Measurements from ENCODE around the gene DOLPP1. TPM values are rescaled to one million over a fixed set of nuclear protein-coding genes. Genes with fewer than 3 reads are reported as not detected.
A peak's percentile ranks its signal among the peaks of the same experiment; 100 is the strongest.
"Not testable (repeated sequence)": the region's sequence is repeated elsewhere in the genome, so short reads cannot be mapped to it uniquely, and the experiment has no call there.

Gene DOLPP1, protein sequence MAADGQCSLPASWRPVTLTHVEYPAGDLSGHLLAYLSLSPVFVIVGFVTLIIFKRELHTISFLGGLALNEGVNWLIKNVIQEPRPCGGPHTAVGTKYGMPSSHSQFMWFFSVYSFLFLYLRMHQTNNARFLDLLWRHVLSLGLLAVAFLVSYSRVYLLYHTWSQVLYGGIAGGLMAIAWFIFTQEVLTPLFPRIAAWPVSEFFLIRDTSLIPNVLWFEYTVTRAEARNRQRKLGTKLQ
- total RNA-seq (2014; rRNA removed; shearing (Covaris generic)), result 11.6 and 12.4 TPM in 2 replicates

DNA sequence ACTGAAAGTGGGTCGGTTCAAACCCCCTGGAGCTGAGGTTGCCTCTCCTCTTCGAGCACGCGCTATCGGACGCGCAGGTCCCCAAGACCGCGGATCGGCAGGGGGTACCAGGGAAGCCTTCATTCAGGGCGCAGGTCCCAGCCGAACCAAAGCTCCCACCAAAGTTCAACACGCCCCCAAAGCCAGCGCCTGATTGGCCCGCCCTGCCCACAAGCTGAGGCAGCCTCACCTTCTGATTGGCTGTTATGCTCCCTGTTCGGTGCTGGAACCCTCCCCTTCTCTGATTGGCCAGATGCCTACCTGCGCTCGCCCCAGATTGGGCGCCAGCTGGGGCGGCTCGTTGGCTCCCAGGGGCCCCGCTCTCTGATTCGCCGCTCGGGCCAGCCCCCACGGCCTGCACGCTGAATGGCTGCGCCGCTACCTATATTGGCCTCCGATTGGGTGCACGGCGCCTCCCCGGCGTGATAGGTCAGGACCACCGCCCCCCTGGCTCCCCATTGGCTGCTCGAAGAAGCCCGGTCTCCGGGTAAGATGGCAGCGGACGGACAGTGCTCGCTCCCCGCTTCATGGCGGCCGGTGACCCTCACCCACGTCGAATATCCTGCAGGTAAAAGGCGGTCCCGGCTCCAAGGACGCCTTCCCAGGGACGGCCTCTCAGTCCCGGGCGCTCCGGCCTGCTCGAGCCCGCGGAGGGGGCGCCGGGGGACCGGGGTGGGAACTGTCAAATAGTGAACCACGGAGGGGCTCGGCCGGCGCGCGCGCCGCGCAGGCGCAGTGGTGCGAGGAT, at the start of gene DOLPP1:
DOLPP1 (plus strand) TSS at position 511 of the 787 bp plus-strand sequence; CDS start at position 532, 21 bp downstream.
- DNase-seq (ENCODE audit: low read depth), result peak; percentile 98

DNA sequence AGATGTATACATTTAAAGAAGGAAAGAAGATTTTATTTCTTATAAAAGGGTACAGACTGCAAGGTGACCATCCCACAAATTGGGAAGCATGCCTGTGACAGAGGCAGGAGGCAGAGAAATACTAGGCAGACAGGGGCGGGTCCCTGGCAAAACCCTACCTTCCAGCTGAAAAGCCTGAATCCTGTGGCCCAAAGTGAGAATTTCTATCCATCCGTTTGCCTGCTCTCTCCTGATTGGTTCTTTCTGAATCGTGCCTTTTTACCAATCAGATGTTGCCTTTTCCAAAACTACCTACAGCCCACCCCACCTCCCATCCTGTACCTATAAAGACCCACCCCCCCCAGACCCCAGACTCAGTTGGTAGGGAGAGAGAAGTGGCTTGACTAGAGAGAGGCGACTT, 49.4 kb upstream of the DOLPP1 start:
- no peak for DNase-seq (ENCODE audit: low read depth)

DNA sequence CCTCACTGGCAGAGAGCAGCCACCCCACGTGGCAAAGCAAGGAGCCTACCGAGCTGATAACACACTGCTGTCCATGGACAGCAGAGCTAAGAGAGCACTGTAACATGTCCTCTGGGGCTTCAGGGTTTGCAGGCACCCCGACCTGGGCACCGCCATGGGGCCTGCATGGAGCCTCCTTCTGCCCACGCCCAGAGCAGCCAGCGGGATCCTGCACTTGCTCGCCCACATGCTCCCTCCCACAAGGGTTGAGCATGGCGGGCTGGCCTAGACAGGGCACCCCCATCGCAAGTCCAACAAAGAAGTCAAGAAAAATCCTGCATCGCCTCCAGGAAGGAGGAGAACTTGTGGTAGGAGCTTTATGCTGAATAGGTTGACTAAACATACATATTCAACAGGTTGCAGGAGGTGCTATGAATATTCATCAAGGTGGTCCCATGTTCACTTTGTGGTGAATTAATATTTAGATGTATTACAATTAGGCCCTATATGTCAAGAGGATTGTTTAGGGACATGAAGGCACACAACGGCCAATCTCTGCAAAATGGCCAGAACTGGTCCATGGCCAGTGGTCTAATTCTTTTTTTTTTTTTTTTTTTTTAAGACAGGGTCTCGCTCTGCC, 48.3 kb upstream of the DOLPP1 start:
- no peak for DNase-seq (ENCODE audit: low read depth)

DNA sequence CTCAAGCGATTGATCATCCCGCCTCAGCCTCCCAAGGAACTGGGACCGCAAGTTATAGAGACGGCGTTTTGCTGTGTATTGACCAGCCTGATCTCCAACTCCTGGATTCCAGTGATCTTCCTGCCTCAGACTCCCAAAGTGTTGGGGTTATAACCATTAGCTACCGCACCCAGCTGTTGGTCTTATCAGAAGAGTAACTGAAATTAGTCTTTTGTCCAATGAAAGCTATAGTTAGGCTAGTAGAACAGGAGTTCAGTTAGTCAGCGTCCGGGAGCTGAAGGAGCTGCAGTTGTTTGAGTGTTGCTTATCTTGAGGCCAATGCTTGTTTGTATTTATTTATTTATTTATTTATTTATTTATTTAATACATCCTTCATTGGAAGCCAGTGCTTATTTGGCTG, 47.7 kb upstream of the DOLPP1 start:
- DNase-seq (ENCODE audit: low read depth), result no peak

DNA sequence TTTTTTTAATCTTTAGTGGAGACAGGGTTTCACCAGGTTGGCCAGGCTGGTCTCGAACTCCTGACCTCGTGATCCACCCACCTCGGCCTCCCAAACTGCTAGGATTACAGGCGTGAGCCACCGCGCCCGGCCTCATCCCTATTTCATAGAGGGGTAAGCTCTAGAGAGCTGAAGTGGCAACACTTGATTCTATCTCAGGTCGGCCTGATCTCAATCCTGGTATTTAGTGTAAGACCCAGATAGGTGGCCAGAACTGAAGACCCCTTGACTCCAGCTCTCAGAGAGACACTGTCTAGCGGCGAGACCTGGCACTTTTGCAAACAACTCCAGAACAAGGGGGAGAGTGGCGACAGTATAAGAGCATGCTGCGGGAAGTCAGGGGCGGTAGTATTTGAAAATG, 45.1 kb upstream of the DOLPP1 start:
- not testable (repeated sequence) for DNase-seq (ENCODE audit: low read depth)

DNA sequence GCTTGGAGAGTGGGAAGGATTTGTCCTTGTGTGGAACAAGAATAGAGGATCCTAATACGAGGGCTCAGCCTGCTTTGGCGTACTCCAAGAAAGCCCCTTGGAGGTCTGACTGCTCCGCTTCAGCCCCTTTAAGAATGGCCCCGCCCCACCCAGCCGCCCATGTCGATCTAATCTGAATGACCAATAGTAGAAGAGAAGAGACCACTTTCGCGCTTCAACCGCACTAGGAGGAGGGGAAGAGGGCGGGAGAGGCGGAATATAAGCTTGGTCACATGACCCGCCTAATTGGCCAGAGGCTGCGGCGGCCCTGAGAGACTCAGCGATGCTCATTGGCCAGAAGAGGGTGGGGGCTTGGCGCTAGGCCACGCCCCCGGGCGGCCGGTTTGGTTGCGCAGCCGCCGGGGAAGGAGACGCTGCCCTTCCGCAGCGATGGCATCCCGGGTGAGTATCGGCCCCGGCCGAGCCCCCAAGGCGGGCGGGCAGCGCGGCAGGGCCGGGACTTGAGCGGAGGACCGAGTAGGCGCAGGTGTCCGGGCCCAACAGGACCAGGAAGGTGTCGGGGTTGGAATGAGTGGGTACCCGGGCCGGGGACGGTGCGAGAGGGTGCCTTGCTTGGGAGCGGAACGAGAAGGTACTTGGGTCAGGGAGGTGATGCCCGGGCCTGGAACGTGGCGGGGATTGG, 44.5 kb upstream of the DOLPP1 start, which contains the start of gene MIGA2:
MIGA2 (plus strand) TSS at position 386 of the 682 bp plus-strand sequence. CDS start 3,969 bp downstream, outside the sequence.
- DNase-seq (ENCODE audit: low read depth), result peak; percentile 99

DNA sequence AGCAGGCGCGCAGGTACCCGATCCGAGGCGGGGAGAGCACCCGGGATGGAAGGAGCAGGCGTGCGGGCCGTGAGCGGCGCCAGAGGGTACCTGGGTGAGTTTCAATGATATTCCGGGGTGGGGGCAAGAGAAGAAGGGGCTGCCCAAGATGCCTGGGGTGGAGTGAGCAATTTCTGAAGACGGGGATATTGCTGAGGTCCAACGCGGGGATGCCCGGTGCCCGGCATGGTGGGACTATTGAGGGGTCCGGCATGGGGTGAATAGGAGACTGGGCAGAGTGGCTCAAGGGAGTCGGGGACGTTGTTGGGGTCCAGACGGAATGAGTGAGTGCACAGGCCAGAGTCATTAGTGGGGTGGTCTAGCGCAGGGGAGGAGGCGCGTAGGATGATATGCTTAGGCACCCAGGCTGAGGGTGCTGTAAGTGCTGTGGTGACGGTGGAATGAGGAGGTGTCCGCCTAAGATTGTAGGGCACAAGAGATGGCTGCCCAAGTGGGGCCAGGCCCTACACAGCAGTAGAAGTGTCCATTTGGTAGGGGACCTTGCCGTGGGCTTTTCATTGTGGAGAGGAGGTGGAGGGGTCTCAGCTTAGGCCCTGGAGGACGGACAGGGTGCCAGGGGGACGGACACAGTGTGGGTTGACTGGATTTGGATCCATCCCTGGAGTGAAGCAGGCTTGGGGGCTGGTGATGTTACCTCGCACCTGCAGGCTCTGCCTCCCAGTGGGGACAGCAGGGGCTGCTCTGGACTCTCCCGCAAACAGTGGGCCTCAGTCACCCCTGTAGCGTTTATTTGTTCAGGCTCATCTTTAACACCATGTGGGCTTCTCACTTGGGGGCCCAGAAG, 43.8 kb upstream of the DOLPP1 start:
- DNase-seq (ENCODE audit: low read depth), result no peak

DNA sequence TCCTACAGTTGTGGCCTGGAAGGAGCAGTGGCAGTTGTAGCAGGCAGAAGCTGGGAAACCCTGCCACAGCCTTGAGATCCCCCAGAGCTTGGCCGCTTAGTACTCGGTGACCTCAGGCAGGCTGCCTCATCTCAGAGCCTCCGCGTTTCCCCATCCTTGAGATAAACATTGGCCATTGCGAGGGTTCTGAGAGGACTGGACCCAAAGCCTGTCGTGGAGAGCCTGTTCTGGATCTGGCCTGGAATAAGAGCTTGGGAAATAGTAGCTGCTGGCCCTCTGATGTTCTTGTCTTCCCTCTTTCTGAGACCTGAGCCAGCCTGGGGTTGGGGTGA, 43.2 kb upstream of the DOLPP1 start:
- no peak for DNase-seq (ENCODE audit: low read depth)

DNA sequence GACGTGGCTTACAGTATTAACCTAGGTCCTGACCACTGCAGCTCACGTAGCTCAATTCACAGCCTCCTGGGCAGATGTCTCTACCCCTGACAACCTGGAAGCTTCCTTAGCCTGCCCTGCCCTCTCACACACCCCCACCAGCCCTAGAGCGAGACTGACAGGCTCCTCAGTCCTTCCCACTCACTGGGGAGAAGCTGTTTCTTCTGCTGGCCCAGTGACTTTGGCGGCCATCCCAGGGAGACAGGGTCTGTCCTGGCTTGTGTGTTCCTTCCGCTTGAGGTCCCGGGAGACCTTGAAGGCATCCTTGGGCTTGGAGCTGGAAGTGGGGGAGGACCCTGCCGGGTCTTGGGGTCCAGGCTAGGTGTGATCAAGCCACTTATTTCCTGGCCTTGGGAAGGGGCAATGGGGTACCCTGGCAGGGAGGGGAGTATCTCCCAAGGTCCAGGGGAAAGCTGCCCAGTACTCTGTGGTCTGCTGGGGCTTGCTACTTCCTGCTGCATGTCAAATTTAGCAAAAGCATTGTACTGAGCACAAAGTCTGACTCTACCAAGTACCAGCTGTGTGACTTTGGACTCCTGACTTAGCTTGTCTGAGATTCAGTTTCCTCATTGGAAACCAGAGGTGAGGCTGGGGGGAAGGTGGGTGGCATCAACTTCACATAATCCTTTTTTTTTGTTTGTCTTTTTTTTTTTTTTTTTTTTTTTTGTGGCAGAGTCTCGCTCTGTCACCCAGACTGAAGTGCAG, 42.6 kb upstream of the DOLPP1 start:
- no peak for DNase-seq (ENCODE audit: low read depth)

DNA sequence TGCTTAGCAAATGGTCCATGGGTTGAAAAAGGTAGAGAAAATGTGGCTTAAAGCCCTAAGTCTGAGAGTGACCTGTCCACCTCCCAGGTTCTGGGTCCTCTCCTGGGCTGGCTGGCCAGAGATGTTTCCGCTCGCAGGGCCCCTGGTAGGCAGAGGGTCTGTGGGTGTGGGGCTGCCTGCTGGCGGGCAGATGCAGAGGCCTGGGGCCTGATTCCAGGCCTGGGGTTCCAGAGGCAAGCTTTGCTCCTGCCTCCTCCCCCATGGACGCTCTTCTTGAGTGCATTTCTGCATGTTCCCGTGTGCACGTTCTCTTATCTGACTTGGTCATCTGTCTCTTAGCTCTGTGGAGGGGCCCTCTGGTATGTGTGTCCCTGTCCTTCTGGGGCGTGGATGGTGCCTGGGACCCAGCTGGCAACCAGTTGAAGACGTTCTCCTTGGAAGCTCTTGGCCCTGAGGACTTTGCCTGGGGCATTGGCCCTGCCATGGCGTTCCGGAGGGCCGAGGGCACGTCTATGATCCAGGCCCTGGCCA, 40.7 kb upstream of the DOLPP1 start:
- no peak for DNase-seq (ENCODE audit: low read depth)

DNA sequence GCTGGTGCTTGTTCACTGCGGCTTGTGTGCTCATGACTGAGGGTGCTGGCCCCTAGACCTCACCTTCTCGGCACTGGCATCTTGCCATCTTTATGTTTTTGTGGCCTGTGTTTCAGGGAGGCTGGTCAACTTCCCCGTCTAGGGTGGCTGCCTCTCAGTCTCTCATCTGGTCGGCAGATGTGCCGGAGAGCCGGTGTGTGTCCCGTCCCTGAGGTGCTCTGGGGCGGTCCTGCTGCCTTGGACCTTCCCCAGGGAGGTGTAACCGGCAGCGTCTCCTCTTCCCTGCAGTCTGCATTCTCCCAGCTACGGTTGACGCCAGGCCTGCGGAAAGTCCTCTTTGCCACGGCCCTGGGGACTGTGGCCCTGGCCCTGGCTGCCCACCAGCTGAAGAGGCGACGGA, 38.9 kb upstream of the DOLPP1 start:
- DNase-seq (ENCODE audit: low read depth), result no peak

DNA sequence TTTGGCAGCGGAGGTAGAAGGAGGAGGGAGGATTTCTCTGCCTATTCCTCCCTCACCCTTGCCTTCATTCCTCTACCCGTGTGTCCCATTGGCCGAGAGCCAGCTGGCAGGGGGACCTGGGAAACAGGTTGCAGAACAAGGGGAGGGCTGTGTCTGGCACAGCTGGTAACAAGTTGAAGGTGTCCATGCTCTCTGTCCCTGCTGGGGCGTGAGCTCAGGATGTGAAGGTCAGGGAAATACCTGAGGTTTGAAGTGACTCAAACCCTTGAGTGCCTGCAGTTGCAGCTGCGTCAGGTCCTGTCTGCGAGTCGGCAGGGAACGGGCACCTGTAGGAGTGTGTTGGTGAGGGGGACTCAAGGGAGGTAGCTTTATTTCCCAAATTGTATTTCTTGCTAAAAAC, 28.3 kb upstream of the DOLPP1 start:
- no peak for DNase-seq (ENCODE audit: low read depth)

DNA sequence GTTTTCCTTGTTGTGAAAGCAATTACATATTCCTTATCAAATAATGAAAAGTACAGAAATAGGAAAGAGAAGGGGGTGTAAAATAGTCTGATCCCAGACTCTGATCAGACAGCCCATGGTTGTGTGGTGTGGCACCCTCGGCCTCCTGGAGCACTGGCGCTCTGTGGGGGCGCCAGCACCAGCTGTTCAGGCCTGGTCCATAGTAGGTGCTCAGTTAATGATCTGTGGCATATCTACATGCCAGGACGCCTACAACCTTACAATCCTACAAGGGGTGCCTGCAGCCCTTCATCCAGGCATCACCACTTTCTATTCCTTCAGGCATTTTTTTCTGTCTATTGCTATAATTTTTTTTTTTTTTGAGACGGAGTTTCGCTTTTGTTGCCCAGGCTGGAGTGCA, 27.9 kb upstream of the DOLPP1 start:
- DNase-seq (ENCODE audit: low read depth), result no peak

DNA sequence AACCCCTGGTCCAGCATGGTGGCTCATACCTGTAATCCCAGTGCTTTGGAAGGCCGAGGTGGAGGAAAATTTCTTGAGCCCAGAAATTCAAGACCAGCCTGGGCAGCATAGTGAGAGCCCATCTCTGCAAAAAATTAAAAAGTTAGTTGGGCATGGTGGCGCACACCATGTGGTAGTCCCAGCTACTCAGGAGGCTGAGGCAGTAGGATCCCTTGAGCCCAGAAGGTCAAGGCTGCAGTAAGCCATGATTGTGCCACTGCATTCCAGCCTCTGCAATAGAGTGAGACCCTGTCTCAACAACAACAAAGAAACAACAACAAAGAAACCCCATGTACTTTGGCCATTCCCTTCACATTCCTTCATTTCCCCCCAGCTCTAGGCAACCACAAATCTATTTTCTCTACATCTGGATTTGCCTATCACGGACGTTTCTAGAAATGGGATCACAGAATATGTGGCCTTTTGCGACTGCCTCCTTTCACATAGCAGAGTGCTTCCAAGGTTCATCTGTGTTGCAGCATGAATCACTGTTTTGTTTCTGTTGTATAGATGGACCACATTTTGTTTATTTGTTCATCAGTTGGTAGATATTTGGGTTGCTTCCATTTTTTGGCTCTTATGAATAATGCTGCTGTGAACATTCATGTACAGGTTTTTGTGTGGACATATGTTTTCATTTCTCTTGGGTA, 26.6 kb upstream of the DOLPP1 start:
- DNase-seq (ENCODE audit: low read depth), result no peak

DNA sequence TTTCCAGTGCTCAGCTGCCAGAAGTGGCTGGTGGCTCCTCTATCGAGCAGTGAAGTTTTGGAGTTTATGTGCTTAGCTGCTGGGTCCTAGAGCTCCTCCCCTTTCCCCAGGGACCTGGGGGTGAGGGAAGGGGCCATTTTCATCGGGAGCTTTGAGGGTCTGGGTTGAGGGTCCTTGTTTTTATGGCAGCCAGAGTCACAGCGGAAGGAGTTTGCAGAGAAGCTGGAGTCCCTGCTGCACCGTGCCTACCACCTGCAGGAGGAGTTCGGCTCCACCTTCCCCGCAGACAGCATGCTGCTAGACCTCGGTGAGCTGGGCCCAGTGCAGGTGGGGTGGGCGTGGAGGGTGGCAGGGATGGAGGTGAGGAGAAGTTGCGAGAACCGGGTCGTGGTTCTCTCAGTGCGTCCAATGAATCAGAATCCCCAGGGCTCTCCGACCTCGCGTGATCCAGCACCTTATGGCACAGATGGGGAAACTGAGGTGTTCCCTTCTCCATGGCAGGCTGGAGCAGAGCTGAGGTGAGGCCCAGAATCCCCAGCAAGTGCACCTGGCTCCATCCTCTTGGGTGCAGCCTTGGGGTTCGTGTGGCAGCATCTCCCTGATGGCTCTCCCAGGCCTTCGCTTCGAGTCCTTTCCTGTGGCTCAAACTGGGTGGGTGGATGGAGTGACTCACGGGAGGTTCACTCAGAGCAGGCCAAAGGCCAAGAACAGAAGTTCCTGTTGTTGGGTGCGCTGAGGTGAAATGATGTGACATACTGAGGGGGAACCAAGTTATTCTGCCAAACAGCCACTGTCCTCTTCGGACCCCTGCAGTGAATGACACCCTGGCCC, 21.7 kb upstream of the DOLPP1 start:
- DNase-seq (ENCODE audit: low read depth), result peak; percentile 17

DNA sequence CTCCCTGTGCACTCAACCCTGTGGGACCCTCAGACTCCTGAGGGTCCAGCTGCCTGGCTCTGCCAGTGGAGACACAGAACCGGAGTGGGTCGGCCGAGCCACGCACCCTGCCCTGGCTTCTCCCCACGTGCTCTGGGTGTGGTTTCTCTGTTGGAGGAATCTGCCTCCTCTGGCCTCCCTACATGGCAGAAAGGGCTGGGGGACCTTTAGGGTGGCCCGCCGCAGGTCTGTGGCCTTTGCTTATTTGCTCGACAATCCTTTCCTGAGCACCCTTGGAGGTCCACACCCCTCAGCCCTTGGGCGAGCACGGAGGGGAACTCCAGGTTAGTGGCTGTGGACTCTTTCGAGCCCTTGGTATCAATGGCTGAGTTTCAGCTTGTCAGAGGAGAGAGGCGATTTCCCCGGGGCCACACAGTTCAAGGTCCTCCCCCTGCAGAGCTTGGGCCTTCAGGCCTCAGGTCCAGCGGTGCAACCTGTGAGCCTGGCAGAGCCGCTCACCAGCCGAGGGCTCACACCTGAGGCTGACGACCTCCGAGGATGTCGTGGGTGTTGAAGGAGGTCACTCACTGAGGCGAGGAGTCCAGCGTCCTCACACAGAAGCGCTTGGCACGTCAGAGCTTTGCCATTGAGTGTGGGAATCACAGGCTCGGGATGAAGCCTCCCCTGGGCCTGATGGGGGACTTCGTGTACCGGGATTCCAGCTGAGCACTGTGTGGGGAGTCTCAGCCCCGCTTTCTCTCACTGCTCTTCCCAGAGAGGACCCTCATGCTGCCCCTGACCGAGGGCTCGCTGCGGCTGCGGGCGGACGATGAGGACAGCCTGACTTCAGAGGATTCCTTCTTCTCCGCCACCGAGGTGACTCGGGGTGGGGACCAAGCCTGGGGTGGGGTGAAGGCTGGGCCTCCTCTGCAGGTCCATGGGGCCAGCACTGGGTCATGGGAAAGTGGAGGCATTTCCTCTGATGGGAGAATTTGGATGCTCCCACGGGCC, 20.8 kb upstream of the DOLPP1 start:
- no peak for DNase-seq (ENCODE audit: low read depth)

DNA sequence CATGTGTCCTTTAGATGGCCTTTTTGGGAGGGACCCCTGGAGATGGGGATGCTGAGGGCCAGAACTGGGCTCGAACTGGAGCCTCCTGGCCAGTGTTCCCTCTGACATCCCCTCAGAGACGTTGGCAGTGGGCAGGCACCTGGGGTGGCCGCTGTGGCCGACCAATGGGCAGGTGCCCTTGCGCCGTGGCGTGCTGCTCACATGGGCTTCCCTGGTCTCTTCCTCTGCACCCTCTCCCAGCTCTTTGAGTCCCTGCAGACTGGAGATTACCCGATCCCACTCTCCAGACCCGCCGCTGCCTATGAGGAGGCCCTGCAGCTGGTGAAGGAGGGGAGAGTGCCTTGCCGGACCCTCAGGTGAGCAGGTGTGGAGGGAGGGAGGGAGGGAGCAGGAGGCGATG, 19.9 kb upstream of the DOLPP1 start:
- no peak for DNase-seq (ENCODE audit: low read depth)

DNA sequence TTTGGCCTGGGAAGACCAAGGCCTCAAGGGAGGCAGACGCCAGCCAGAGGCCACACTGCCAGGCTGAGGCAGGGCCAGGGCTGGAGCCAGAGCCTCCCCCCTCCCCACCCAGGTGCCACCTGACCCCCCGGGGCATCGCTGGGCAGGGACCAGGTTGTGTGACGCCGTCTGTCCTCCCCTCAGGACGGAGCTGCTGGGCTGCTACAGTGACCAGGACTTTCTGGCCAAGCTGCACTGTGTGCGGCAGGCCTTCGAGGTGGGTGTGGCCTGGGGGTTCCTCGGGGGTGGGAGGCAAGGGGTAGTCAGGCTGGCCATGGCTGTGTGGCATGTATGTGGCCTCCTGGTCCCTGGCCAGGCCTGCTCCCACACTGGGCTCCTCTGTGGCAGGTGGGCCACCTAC, 17.9 kb upstream of the DOLPP1 start:
- no peak for DNase-seq (ENCODE audit: low read depth)
